Activated naive CD4-positive, alpha-beta T cell treated with anti-CD3 and anti-CD28 coated beads, Interleukin-2, amount 50 U/mL, for 24 hours (primary cell): ENCODE results near the gene TMEM14C.

Experiments used
- H3K27ac Mint-ChIP-seq: one replicate; pipeline ENCODE4 v1.8.0; 2021; ENCODE audit warnings: mild to moderate bottlenecking, mixed read lengths
- H3K27me3 Mint-ChIP-seq: one replicate; pipeline ENCODE4 v1.8.0; 2021; ENCODE audit warnings: mixed read lengths
- H3K36me3 Mint-ChIP-seq: one replicate; pipeline ENCODE4 v1.8.0; 2021; ENCODE audit warnings: mixed read lengths
- H3K4me1 Mint-ChIP-seq: one replicate; pipeline ENCODE4 v1.8.0; 2021; ENCODE audit warnings: mixed read lengths
- H3K4me3 Mint-ChIP-seq: one replicate; pipeline ENCODE4 v1.8.0; 2021; ENCODE audit warnings: mild to moderate bottlenecking, mixed read lengths
- H3K9me3 Mint-ChIP-seq: one replicate; pipeline ENCODE4 v1.8.0; 2021; ENCODE audit warnings: mixed read lengths

The TMEM14C gene

DNA sequence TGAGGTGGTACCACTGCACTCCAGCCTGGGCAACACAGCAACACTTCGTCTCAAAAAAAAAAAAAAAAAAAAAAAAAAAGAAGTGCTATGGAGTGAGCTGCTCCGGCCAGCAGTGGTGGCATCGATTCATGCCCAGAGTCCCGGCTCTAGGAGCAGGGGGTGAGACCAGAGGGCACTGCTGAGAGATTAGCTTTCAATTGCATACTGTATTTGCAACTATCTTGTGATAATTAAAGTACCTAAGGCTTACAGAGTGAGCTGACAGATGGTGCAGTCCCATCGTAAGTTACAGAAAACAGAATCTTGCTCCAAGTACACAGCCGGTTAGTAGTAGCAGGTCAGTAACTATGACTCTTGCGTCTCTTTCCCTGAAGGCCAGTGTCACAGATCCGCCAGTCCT is 56.2 kb downstream of the TMEM14C start:
- Mint-ChIP-seq H3K4me3 (no peak overlapping the region), H3K27me3 (no peaks in the 10 kb centered on the region), H3K36me3 (peaks cover 17% of the 10 kb centered on the region), H3K9me3 (no peaks in the 10 kb centered on the region), H3K27ac (no peak overlapping the region), H3K4me1 (peaks cover 4% of the 10 kb centered on the region)
